Tibial nerve (tissue), 4 donors: ENCODE data around the gene OR2S2.

ENCODE experiments used
- EP300 ChIP-seq, 2 donors: sonication (generic); formaldehyde crosslinking; IDR thresholded peaks; one replicate each; pipeline ENCODE4 v1.6.1; 2017; ENCODE audit warnings: antibody characterized with exemption in 2 of 2, mild to moderate bottlenecking in 1 of 2
- TF ChIP-seq, protein P1 (sequence below), 5 experiments: fragments of 200-600 bp in 3 of 5; fragments of 450-650 bp in 2 of 5; sonication (generic) in 3 of 5; IDR thresholded peaks; one replicate each; pipeline ENCODE4 v1.5.1; 2016 to 2019; ENCODE audit warnings: antibody characterized with exemption in 5 of 5, mild to moderate bottlenecking in 3 of 5, moderate library complexity in 2 of 5

DNA sequence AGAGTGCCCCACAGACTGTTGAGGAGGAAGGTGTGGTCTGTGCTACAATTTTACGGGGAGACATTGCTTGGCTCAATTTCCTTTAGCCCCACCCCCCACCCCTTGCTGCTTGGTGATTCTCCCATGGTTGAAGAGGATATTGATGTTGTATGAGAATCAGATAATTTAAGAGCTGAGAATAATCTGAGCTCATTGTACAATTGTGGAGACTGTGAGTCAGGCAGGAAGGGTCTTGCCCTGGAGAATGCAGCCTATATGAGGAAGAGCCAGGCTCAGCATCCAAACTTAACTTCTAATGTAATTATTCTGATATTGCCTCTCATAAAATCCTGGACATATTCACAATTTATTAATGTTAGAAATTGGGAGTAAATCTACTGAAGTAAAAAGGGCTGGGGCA lies 26.1 kb upstream of the OR2S2 start:
- TF ChIP-seq, protein P1, sequence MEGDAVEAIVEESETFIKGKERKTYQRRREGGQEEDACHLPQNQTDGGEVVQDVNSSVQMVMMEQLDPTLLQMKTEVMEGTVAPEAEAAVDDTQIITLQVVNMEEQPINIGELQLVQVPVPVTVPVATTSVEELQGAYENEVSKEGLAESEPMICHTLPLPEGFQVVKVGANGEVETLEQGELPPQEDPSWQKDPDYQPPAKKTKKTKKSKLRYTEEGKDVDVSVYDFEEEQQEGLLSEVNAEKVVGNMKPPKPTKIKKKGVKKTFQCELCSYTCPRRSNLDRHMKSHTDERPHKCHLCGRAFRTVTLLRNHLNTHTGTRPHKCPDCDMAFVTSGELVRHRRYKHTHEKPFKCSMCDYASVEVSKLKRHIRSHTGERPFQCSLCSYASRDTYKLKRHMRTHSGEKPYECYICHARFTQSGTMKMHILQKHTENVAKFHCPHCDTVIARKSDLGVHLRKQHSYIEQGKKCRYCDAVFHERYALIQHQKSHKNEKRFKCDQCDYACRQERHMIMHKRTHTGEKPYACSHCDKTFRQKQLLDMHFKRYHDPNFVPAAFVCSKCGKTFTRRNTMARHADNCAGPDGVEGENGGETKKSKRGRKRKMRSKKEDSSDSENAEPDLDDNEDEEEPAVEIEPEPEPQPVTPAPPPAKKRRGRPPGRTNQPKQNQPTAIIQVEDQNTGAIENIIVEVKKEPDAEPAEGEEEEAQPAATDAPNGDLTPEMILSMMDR (IDR thresholded peaks at IDR 0.05) = no peak
- no peak for TF ChIP-seq EP300 (IDR thresholded peaks at IDR 0.05)
